Hematopoietic multipotent progenitor cell treated with erythropoietin and hydrocortisone succinate and interleukin-3 and kit ligand, for 8 days (in vitro differentiated cells): ENCODE data around the gene WNK2.
"Not testable (repeated sequence)": the region's sequence is repeated elsewhere in the genome, so short reads cannot be mapped to it uniquely, and the experiment has no call there.

Experiments
- DNase-seq: peaks from one replicate; pipeline ENCODE4 v3.0.0-alpha.2; 2015

WNK2 gene

GRCh38 chr9:93183663-93184431 is at the start of gene WNK2:
Gene WNK2 (plus strand): TSS chr9:93184139. CDS start chr9:93184930, 791 bp downstream.
- DNase-seq = peak; percentile 17

- no peak for DNase-seq
Measured at GRCh38 chr9:93134740-93135444, 49.0 kb upstream of the WNK2 start.

GRCh38 chr9:93136011-93136440 is 47.9 kb upstream of the WNK2 start:
- no peak for DNase-seq

- no peak for DNase-seq
Measured at GRCh38 chr9:93137362-93137761, 46.6 kb upstream of the WNK2 start.

GRCh38 chr9:93138171-93138764 is 45.7 kb upstream of the WNK2 start:
- no peak for DNase-seq

- no peak for DNase-seq
Measured at GRCh38 chr9:93139365-93140182, 44.4 kb upstream of the WNK2 start.

GRCh38 chr9:93141771-93142483 is 42.0 kb upstream of the WNK2 start:
- DNase-seq = no peak

- DNase-seq = no peak
Measured at GRCh38 chr9:93143830-93144530, 40.0 kb upstream of the WNK2 start.

- not testable (repeated sequence) for DNase-seq
Measured at GRCh38 chr9:93146696-93147095, 37.2 kb upstream of the WNK2 start.

- no peak for DNase-seq
Measured at GRCh38 chr9:93147632-93148031, 36.3 kb upstream of the WNK2 start.

- DNase-seq = no peak
Measured at GRCh38 chr9:93148721-93149120, 35.2 kb upstream of the WNK2 start.

- no peak for DNase-seq
Measured at GRCh38 chr9:93149361-93149760, 34.6 kb upstream of the WNK2 start.

- no peak for DNase-seq
Measured at GRCh38 chr9:93151097-93151784, 32.7 kb upstream of the WNK2 start.

- peak; percentile 50 for DNase-seq
Measured at GRCh38 chr9:93154293-93154903, 29.5 kb upstream of the WNK2 start.

- no peak for DNase-seq
Measured at GRCh38 chr9:93155716-93156474, 28.0 kb upstream of the WNK2 start.

- no peak for DNase-seq
Measured at GRCh38 chr9:93156475-93157008, 27.4 kb upstream of the WNK2 start.

- peak; percentile 70 for DNase-seq
Measured at GRCh38 chr9:93159601-93160471, 24.1 kb upstream of the WNK2 start.

GRCh38 chr9:93161786-93162562 is 22.0 kb upstream of the WNK2 start:
- no peak for DNase-seq
